SU-DHL-6 (cell line): ENCODE measurements around the gene SMAD4.

Experiments used
- H2AFZ ChIP-seq: fragments of 200-600 bp; sonication (generic); 2 replicates; pipeline ENCODE4 v1.6.1; 2014; ENCODE audit warnings: low read depth, mild to moderate bottlenecking, moderate library complexity, mixed read lengths, antibody characterized with exemption, low read length; ENCODE audit not compliant: severe bottlenecking
- H3F3A ChIP-seq: fragments of 200-600 bp; shearing (Covaris generic); 2 replicates; pipeline ENCODE4 v1.6.0; 2016; ENCODE audit warnings: antibody characterized with exemption, mild to moderate bottlenecking; ENCODE audit not compliant: insufficient read depth
- H3K27ac ChIP-seq: fragments of 200-600 bp; sonication (generic); 2 replicates; pipeline ENCODE4 v1.5.1; 2016; ENCODE audit warnings: low read depth, mild to moderate bottlenecking, low read length, moderate library complexity, mixed read lengths
- H3K27me3 ChIP-seq: fragments of 200-600 bp; sonication (generic), shearing (Covaris generic); 2 replicates; pipeline ENCODE4 v1.6.0; 2014; ENCODE audit warnings: mild to moderate bottlenecking, low read length
- H3K36me3 ChIP-seq: fragments of 200-600 bp; sonication (generic); 2 replicates; pipeline ENCODE4 v1.6.1; 2014; ENCODE audit warnings: mild to moderate bottlenecking, low read length, mixed read lengths
- H3K4me2 ChIP-seq: fragments of 300-600, 200-600 bp; shearing (Covaris generic), sonication (generic); 2 replicates; pipeline ENCODE4 v1.6.0; 2014; ENCODE audit warnings: low read length, low read depth, mild to moderate bottlenecking; ENCODE audit not compliant: poor library complexity, severe bottlenecking
- H3K4me3 ChIP-seq: fragments of 200-600 bp; sonication (generic); 2 replicates; pipeline ENCODE4 v1.5.1; 2014; ENCODE audit warnings: antibody characterized with exemption, low read length, mild to moderate bottlenecking, mixed read lengths; ENCODE audit not compliant: insufficient read depth, poor library complexity, severe bottlenecking
- H3K79me2 ChIP-seq: fragments of 200-600 bp; sonication (generic); 2 replicates; pipeline ENCODE4 v1.6.1; 2014; ENCODE audit warnings: mild to moderate bottlenecking, low read length, moderate library complexity; ENCODE audit not compliant: insufficient read depth
- H3K9ac ChIP-seq: fragments of 200-600 bp; sonication (generic); 2 replicates; pipeline ENCODE4 v1.7.0; 2014; ENCODE audit warnings: mild to moderate bottlenecking, low read length
- H3K9me2 ChIP-seq: fragments of 200-600 bp; sonication (generic); replicated peaks from 2 replicates; pipeline ENCODE4 v1.6.1; 2014; ENCODE audit warnings: low read length; ENCODE audit not compliant: insufficient read depth
- H3K9me3 ChIP-seq: fragments of 200-600 bp; sonication (generic); 2 replicates; pipeline ENCODE4 v1.6.1; 2014; ENCODE audit warnings: low read length, mixed read lengths; ENCODE audit not compliant: insufficient read depth
- H4K20me1 ChIP-seq: fragments of 200-600 bp; sonication (generic); 2 replicates; pipeline ENCODE4 v1.6.1; 2014; ENCODE audit warnings: low read depth, mild to moderate bottlenecking, antibody characterized with exemption, low read length, moderate library complexity, mixed read lengths
- EZH2phosphoT487 ChIP-seq: fragments of 200-600 bp; sonication (generic), shearing (Covaris generic); conservative IDR thresholded peaks from 2 replicates; pipeline ENCODE4 v1.6.1; 2018; ENCODE audit warnings: mild to moderate bottlenecking, antibody characterized with exemption, low read length, moderate library complexity, mixed read lengths
- TF ChIP-seq, protein P1 (sequence below): fragments of 200-600 bp; sonication (generic); IDR thresholded peaks from one replicate; pipeline ENCODE4 v1.5.1; 2017; ENCODE audit warnings: antibody characterized with exemption, mild to moderate bottlenecking, low read length, moderate library complexity; ENCODE audit not compliant: insufficient read depth, poor library complexity, severe bottlenecking

Gene SMAD4

DNA sequence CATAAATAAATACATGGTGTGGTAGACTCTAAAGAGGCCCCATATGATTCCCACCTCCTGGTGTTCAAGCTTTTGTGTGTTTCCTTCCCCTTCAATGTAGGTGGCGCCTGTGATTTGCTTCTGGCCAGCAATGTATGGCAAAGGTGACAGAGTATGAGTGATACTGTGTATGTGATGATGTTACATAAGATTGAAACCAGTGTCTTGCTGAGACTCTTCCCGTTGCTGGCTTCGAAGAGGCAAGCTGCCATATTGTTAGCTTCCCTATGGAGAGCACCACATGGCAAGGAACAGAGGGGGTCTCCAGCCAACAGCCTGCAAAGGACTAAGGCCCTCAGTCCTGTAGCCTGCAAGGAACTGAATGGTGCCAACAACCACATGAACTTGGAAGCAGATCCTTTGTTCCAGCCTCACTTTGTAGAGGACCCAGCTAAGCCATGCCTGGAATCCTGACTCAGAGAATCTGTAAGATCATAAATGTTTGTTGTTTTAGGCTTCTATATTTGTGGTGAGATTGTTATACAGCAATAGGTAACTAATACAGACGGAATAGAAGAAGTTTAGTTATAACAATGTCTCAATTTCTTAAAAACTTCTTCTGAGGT is 1.7 kb upstream of the SMAD4 start:
- H3K4me2 ChIP-seq = peak overlapping the region; percentile 87
- no peaks in the 10 kb centered on the region for H3K9me2 ChIP-seq
- H3K27me3 ChIP-seq = no peaks in the 10 kb centered on the region
- no peak overlapping the region for H3K9ac ChIP-seq
- H3K9me3 ChIP-seq = no peaks in the 10 kb centered on the region
- H3K79me2 ChIP-seq = peaks cover 38% of the 10 kb centered on the region
- no peak overlapping the region for H3K4me3 ChIP-seq
- H3K36me3 ChIP-seq = 0 out of 2 replicates have a peak, but pooled peaks cover 2% of the 10 kb centered on the region
- H3F3A ChIP-seq = peaks cover 4% of the 10 kb centered on the region; the same call in 1 of the 2 replicates
- H4K20me1 ChIP-seq = peaks cover 24% of the 10 kb centered on the region
- no peak for TF ChIP-seq EZH2phosphoT487
- TF ChIP-seq, protein P1, sequence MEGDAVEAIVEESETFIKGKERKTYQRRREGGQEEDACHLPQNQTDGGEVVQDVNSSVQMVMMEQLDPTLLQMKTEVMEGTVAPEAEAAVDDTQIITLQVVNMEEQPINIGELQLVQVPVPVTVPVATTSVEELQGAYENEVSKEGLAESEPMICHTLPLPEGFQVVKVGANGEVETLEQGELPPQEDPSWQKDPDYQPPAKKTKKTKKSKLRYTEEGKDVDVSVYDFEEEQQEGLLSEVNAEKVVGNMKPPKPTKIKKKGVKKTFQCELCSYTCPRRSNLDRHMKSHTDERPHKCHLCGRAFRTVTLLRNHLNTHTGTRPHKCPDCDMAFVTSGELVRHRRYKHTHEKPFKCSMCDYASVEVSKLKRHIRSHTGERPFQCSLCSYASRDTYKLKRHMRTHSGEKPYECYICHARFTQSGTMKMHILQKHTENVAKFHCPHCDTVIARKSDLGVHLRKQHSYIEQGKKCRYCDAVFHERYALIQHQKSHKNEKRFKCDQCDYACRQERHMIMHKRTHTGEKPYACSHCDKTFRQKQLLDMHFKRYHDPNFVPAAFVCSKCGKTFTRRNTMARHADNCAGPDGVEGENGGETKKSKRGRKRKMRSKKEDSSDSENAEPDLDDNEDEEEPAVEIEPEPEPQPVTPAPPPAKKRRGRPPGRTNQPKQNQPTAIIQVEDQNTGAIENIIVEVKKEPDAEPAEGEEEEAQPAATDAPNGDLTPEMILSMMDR = peak; percentile 31
- no peak overlapping the region for H3K27ac ChIP-seq
- H2AFZ ChIP-seq = no peak overlapping the region

DNA sequence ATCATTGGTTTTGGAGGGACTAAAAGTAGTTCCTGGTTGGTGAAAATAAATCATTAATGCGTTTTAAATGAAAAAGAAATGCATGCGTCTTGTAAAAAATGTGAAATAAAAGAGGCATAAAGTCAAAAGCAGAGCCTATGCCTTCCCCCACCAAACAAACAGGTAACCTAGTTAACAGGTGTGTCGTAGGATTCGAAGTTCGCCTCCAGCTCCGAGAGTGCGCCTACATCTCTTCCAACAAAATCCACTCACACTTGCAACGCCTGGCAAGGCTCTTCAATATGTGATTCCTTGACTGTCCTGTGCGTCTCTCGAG is 677 bp upstream of the SMAD4 start:
- Histone ChIP-seq H3K79me2 (peaks cover 48% of the 10 kb centered on the region), H4K20me1 (peaks cover 30% of the 10 kb centered on the region), H3K9ac (peak overlapping the region; percentile 77), H3K9me3 (no peaks in the 10 kb centered on the region), H3K4me3 (peak overlapping the region; percentile 92), H3K36me3 (0 out of 2 replicates have a peak, but pooled peaks cover 7% of the 10 kb centered on the region), H3F3A (peaks cover 4% of the 10 kb centered on the region; the same call in 1 of the 2 replicates), H2AFZ (peak overlapping the region; percentile 94), H3K27me3 (no peaks in the 10 kb centered on the region), H3K9me2 (no peaks in the 10 kb centered on the region), H3K4me2 (peak overlapping the region; percentile 87), H3K27ac (peak overlapping the region; percentile 59; the same call in 1 of the 2 replicates)
- TF ChIP-seq, protein P1 = no peak
- TF ChIP-seq EZH2phosphoT487 = no peak

DNA sequence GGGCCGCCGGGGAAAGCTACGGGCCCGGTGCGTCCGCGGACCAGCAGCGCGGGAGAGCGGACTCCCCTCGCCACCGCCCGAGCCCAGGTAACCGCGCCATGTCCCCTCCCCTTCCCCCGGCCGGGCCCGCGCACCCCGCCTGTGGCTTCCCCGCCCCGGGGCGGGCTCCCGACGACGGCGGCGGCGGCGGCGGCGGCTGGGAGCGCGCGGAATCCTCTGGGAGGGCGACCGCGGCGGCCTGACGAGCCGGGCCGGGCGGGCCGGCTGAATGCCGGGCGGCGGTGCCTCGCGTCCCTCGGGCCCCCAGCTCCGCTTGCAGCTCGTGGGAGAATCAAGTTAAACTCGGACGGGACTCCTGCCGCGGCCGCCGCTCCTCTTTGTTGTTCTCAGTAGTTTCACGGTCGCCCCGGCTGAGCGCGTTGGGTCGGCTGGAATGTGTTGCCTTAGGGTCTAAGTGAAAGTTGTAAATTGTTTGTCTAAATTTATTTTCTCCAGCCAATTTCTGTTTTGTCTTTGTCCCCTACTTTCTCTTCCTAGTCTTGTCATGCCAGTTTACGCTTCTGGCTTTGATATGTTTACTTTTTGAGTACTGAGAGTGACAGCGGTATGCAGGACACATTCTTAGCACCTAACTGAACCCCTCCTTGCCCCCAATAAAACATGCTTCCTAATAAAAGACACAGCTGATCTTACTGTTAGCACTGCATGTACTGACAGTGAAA is 685 bp downstream of the SMAD4 start:
- H3K27ac ChIP-seq = peak overlapping the region; percentile 59
- H3F3A ChIP-seq = peaks cover 4% of the 10 kb centered on the region; the same call in 1 of the 2 replicates
- peak overlapping the region; percentile 87 for H3K4me2 ChIP-seq
- H3K36me3 ChIP-seq = peaks cover 11% of the 10 kb centered on the region; the same call in 1 of the 2 replicates
- H3K9me3 ChIP-seq = no peaks in the 10 kb centered on the region
- H3K9ac ChIP-seq = peak overlapping the region; percentile 77
- H3K9me2 ChIP-seq = no peaks in the 10 kb centered on the region
- no peak for TF ChIP-seq EZH2phosphoT487
- TF ChIP-seq, protein P1 = no peak
- peaks cover 62% of the 10 kb centered on the region for H3K79me2 ChIP-seq
- H3K4me3 ChIP-seq = peak overlapping the region; percentile 92
- no peaks in the 10 kb centered on the region for H3K27me3 ChIP-seq
- H4K20me1 ChIP-seq = peaks cover 39% of the 10 kb centered on the region
- H2AFZ ChIP-seq = no peak overlapping the region
